ENCODE results near the gene TECR. TPM values are rescaled to one million over a fixed set of nuclear protein-coding genes. Genes with fewer than 3 reads are reported as not detected.

TECR gene
- total and polyA plus RNA-seq, 9 of the 15 experiments (the other 6 are each of a cell fraction or from before 2014, with no cell fraction given), result 29.3 to 211 (median 81.4) TPM

- TF ChIP-seq SFPQ (IDR thresholded peaks at IDR 0.05; ENCODE audit: low read depth, low read length) (no peak), ZBTB2 (IDR thresholded peaks at IDR 0.05) (no peak), PTBP1 (IDR thresholded peaks at IDR 0.05; ENCODE audit: low read depth, low read length) (no peak), ZNF778 (CRISPR knock-in tag; IDR thresholded peaks at IDR 0.05) (no peak), FOXJ2 (tag; IDR thresholded peaks at IDR 0.05) (no peak), KLF13 (tag; IDR thresholded peaks at IDR 0.05; ENCODE audit: borderline replicate concordance, low read depth) (0 out of 2 replicates have a peak, but pooled peaks have one; percentile 14), ZNF184 (CRISPR knock-in tag; IDR thresholded peaks at IDR 0.05) (no peak)
- TF ChIP-seq, protein P1, sequence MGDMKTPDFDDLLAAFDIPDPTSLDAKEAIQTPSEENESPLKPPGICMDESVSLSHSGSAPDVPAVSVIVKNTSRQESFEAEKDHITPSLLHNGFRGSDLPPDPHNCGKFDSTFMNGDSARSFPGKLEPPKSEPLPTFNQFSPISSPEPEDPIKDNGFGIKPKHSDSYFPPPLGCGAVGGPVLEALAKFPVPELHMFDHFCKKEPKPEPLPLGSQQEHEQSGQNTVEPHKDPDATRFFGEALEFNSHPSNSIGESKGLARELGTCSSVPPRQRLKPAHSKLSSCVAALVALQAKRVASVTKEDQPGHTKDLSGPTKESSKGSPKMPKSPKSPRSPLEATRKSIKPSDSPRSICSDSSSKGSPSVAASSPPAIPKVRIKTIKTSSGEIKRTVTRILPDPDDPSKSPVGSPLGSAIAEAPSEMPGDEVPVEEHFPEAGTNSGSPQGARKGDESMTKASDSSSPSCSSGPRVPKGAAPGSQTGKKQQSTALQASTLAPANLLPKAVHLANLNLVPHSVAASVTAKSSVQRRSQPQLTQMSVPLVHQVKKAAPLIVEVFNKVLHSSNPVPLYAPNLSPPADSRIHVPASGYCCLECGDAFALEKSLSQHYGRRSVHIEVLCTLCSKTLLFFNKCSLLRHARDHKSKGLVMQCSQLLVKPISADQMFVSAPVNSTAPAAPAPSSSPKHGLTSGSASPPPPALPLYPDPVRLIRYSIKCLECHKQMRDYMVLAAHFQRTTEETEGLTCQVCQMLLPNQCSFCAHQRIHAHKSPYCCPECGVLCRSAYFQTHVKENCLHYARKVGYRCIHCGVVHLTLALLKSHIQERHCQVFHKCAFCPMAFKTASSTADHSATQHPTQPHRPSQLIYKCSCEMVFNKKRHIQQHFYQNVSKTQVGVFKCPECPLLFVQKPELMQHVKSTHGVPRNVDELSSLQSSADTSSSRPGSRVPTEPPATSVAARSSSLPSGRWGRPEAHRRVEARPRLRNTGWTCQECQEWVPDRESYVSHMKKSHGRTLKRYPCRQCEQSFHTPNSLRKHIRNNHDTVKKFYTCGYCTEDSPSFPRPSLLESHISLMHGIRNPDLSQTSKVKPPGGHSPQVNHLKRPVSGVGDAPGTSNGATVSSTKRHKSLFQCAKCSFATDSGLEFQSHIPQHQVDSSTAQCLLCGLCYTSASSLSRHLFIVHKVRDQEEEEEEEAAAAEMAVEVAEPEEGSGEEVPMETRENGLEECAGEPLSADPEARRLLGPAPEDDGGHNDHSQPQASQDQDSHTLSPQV (IDR thresholded peaks at IDR 0.05), result peak; percentile 84
- TF ChIP-seq, protein P2, sequence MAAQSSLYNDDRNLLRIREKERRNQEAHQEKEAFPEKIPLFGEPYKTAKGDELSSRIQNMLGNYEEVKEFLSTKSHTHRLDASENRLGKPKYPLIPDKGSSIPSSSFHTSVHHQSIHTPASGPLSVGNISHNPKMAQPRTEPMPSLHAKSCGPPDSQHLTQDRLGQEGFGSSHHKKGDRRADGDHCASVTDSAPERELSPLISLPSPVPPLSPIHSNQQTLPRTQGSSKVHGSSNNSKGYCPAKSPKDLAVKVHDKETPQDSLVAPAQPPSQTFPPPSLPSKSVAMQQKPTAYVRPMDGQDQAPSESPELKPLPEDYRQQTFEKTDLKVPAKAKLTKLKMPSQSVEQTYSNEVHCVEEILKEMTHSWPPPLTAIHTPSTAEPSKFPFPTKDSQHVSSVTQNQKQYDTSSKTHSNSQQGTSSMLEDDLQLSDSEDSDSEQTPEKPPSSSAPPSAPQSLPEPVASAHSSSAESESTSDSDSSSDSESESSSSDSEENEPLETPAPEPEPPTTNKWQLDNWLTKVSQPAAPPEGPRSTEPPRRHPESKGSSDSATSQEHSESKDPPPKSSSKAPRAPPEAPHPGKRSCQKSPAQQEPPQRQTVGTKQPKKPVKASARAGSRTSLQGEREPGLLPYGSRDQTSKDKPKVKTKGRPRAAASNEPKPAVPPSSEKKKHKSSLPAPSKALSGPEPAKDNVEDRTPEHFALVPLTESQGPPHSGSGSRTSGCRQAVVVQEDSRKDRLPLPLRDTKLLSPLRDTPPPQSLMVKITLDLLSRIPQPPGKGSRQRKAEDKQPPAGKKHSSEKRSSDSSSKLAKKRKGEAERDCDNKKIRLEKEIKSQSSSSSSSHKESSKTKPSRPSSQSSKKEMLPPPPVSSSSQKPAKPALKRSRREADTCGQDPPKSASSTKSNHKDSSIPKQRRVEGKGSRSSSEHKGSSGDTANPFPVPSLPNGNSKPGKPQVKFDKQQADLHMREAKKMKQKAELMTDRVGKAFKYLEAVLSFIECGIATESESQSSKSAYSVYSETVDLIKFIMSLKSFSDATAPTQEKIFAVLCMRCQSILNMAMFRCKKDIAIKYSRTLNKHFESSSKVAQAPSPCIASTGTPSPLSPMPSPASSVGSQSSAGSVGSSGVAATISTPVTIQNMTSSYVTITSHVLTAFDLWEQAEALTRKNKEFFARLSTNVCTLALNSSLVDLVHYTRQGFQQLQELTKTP (IDR thresholded peaks at IDR 0.05; ENCODE audit: low read depth in 1 of 2, partially characterized antibody in 2 of 2), result no peak
These were observed 20.9 kb downstream of the TECR start (continued) for GRCh38 chr19:14550201-14550754.
